Activated CD8-positive, alpha-beta memory T cell treated with anti-CD3 and anti-CD28 coated beads, Interleukin-2, amount 50 U/mL, for 1 hour (primary cell): ENCODE data around the gene SRSF6.
A peak's percentile ranks its signal among the peaks of the same experiment; 100 is the strongest.
"Not testable (repeated sequence)": the region's sequence is repeated elsewhere in the genome, so short reads cannot be mapped to it uniquely, and the experiment has no call there.

Experiments used
- DNase-seq: peaks from one replicate; pipeline ENCODE4 v3.0.0-alpha.2; 2020; ENCODE audit errors: extremely low read depth

Gene SRSF6

DNA sequence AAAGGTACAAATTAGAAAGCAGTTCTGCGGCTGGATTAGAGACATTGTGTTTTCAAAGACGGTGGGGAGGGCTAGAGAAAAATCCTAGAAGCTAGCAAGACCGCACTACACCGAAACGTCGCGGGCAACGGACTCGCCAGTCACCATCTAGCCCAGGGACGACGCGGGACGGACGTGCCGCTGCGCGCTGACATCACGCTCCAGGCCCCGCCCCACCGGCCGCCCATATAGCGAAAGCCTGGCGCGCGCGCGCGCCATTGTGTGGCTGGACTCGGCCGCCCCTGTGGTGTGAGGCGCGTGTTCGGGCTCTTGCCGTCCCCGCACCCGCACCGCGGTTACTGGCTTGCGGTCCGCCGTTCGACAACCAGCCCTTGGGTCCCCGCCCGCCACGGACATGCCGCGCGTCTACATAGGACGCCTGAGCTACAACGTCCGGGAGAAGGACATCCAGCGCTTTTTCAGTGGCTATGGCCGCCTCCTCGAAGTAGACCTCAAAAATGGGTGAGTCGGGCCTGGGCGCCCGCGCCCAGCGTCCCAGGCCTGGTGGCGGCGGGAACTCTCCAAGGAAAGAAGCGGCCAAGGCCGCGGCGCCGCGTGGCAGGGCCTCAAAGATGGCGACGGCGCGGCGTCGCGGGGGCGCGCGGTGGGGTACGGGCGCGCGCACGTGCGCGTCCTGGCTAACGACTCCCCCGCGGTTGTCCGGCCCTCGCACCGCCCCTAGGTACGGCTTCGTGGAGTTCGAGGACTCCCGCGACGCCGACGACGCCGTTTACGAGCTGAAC lies at the start of gene SRSF6:
SRSF6 (plus strand) TSS at position 257 of the 782 bp plus-strand sequence; CDS start at position 395, 138 bp downstream.
- DNase-seq: peak; percentile 74

DNA sequence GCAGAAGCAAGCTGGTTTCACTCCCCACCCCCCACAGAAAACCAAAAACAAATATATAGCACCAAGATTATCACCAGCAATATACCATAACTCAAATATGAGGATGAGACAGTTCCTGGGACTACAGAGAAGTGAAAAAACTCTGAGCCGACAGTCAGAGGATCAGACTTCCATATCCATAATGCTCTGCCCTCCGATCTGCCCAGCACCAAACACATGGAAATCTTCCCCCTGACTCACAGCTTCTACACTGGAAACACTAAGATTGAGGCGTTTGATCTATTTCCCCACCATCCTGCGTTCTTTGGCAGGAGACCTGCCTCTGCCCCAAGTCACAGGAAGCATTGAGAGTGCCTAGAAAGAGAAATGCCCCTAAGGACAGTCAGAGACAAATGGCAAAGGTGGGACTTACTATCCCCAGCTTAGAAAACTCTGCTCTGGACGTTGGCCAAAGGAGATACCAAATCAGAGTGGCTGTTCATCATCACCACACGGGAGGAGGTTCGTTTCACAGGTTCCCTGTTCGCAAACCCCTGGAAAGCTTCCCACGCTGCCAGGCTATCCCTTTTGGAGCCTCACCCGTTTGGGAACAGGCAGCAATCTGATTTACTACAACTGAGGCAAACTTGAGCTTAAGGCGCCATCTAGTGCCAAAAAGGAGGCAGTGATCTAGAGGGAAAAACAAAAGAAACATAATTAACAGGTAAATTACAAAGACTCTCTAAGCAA lies 48.7 kb upstream of the SRSF6 start:
- no peak for DNase-seq

DNA sequence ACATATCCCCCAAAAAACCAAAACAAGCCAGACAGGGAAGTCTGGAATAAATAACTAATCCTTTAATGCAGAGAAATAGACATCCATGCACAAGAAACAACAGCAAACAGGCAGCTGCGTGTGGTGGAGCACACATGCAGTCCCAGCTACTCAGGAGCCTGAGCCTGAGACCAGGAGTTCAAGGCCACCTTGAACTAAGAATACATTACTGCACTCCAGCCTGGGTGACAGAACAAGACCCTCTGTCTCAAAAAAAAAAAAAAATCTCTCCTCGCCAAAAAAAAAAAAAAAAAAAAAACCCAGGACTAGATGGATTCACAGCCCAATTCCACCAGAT lies 48.2 kb upstream of the SRSF6 start:
- DNase-seq: no peak

DNA sequence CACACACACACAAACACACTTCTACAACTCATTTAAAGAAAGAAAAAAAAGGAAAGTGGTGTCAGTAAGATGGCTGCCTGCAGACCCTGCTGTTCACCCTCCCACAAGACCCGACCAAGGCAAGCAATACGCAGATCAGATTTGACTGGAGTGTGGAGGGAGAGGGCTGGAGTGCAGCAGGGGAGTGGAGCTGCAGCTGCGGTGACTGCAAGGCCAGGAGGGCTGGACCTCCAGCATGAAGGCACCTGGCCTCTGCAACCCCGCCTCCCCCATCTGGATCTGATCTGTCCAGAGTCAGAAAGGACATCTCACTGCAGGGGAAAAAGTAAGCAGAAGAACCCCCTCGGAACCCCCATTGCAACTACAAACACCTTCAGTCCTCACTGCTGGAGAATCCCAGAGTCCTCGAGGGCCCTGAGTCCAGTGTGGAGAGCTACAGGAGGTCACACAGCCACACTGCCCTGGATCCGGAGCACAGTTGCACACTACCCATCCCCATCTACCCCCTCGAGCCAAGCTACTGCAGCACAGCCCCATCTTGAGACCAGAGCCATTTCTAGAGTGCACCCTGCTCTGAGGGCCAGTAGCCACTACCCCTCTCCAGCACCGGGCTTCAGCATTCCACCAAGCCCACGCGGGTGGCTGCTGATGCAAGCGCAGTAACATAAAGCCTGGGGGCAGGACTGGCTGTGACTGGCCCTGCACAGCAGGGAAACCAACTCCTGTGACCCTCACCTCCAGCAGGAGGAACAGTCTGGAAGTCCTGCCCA lies 41.9 kb upstream of the SRSF6 start:
- no peak for DNase-seq

DNA sequence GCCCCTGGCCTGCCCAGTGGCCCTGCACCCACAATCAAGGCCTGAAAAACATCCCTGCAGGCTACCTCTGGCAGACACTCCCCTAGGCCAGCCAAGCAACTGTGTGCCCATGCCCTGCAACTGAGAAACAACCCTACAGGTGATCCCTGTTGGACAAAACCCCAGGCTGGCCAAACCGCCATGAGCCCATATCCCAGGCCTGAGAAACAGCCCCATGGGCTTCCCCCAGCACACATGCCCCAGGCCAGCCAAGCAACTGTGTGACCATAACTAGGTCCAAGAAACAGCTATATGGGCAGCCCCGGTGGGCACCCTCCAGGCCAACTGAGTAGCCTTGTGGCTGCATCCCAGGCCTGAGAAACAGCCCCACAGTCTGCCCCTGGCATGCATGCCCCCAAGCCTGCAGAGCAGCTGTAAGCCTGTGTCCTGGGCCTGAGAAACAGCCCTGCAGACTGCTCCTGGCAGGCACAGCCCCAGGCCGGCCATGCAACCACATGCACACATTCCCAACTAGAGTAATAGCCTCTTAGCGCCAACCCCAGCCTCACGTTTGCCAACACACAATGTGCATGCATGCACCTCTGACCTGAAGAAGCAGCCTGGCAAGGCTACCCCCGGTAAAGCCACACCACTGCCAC lies 41.0 kb upstream of the SRSF6 start:
- no peak for DNase-seq

DNA sequence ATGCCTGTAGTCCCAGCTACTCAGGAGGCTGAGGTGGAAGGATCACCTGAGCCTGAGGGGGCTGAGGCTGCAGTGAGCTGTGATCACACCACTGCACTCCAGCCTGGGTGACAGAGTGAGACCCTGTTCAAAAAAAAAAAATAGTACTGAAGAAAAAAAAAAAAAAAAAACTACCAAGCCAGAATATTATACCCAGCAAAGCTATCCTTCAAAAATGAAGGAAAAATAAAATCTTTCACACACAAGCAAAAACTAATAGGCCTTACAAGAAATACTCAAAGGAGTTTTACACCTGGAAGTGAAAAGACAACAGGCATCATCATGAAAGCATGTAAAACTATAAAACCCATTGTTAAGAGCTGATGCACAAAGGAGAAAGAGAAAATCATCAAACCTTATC lies 37.5 kb upstream of the SRSF6 start:
- no peak for DNase-seq

DNA sequence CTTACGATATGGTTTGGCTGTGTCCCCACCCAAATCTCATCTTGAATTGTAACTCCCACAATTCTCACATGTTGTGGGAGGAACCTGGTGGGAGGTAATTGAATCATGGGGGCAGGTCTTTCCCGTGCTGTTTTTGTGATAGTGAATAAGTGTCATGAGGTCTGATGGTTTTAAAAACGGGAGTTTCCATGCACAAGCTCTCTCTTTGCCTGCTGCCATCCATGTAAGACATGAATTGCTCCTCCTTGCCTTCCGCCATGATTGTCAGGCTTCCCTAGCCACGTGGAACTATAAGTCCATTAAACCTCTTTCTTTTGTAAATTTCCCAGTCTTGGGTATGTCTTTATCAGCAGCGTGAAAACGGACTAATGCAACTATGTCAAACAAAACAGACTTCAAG lies 36.8 kb upstream of the SRSF6 start:
- not testable (repeated sequence) for DNase-seq

DNA sequence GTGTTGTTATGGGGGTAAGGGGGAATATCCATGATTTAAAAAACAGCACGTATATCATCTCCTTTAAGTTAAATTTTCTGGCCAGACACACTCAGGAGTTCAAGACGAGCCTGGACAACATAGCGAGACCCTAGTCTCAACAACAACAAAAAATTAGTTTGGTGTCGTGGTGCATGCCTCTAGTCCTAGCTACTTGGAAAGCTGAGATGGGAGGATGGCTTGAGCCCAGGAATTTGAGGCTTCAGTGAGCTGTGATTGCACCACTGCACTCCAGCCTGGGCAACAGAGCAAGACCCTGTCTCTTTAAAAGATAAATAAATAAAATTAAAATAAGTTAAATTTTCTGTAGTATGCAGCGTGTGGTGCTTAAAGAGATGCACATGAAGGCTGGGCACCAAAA lies 31.5 kb upstream of the SRSF6 start:
- no peak for DNase-seq

DNA sequence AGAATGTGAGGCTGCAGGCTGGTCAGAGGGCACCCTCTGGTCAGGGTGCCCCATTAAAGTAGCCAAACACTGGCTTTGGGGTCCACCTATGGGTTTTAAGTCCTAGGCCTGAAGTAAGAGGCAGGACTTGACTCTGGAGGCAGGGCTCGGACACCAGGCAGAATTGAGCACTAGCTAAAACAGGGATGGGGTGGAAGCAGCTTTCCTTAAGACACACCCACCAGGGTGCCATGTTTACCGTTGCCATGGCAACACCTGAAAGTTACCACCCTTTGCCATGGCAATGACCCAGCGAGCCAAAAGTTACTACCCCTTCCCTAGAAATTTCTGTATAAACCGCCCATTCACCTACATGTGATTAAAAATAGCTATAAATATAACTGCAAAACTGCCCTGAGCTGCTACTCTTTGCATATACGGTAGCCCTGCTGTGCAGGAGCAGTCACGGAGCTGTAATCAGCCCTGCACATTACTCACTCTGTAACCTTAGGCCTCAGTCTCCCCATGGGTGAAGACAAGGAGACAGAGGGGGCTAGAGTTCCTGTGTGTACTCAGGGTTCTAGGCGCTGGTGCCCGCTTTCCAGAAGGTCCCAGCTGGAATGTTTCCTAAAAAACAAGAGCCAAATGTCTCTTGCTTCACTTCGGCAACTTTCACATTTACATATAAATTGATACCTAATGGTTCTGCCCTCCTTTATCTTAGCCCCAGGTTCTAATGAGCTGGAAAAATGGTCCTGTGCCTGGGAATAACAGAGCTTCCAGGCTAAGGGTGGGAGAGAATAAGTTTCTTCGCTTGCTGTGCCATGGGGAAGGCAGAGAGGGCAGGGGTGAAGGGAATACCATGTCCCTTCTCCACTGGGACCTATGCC lies 27.2 kb upstream of the SRSF6 start:
- DNase-seq: no peak

DNA sequence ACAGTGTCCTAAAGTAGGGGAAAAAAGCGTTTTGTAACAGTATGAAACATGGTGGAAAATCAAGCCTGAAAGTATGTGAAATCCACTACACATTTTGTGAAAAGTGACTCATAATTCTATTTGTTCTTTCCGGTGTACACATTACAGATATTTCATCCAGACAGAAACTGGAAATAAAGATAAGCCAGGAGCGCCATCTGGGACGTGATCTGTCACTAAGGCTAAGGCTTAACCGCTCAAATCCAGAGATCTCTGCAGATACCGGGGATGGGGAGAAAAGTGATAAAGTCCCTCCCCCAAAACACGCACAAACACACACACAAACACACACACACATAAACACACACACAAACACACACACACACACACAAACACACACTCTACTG lies 26.6 kb upstream of the SRSF6 start:
- DNase-seq: no peak

DNA sequence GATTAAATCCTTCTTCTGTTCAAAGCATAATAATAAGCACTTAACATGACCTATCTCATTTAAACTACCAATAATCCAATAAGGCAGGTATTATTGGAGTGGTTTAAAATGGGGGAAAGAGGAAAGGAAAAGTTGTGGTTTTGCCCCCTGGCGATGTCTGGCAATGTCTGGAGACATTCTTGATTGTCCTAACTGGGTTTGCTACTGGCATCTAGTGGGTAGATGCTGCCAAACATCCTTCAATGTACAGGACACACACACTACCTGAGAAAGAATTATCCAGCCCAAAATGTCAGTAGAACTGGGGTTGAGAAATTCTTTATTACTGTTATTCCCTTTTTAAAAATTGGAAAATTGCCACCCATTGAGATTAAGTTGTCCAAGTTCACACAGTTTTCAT lies 25.2 kb upstream of the SRSF6 start:
- DNase-seq: no peak

DNA sequence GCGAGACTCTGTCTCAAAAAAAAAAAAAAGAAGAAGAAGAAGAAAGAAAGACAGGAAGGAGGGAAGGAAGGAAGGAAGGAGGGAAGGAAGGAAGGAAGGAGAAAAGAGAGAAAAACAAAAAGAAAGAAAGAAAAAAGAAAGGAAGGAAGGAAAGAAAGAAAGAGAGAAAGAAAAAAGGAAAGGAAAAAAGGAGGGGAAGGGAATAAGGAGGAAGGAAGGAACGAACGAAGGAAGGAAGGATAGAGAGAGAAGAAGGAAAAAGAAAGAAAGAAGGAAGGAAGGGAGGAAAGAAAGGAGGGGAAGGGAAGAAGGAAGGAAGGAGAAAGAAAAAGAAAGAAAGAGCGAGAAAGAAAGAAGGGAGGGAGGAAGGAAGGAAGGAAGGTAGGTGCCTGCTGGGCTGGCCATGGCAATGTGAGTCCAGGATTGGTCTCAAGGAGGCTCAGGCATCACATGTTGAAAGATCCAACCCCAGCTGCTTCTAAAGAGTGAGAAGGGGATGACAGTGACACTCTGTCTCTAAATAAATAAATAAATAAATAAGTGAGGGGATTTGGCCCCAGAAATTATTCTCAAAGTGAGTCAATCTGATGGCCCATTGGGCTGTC lies 24.3 kb upstream of the SRSF6 start:
- DNase-seq: no peak

DNA sequence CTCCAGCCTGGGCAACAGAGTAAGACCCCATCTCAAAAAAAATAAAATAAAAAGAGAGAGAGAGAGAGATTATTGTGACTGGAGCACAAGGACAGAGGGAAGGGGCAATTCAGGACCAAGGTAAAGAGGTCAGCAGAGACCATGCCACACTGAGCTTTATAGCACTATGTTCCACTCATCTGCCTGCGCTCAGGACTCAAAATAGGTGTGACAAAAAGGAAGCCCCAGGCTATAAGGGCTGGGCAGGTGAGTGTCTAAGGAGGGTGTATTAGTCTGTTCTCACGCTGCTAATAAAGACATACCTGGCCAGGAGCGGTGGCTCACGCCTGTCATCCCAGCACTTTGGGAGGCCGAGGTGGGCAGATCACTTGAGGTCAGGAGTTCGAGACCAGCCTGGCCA lies 23.1 kb upstream of the SRSF6 start:
- no peak for DNase-seq

DNA sequence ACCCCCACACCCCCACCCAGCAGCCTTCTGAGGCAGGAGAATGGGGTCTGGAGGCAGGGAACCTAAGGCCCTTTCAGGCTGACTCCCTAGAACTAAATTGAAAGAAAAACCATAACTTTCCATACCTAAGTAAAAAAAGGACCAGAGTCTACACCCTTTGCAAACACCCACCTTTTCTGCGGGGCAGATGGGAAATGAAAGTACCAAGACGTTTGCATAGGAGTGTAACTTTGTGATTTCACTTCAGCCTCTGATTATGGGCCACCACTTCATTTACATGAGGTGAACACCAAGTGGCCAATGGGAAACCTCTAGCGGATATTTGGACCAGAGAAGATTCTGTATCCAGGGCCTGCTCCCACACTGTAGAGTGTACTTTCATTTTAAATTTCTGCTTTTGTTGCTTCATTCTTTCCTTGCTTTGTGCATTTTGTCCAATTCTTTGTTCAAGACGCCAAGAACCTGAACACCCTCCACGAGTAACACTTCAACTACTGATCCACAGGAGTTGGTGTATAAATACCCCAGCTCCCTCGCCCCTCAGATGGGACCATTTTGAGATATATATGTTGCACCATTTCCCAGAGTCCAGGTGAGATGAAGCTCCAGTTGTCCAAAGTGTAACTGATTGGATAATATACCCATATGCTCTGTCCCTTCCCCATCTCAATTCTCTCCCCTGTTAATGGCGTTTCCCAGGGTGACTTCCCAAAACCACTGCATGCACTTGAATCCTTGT lies 18.9 kb upstream of the SRSF6 start:
- DNase-seq: no peak

DNA sequence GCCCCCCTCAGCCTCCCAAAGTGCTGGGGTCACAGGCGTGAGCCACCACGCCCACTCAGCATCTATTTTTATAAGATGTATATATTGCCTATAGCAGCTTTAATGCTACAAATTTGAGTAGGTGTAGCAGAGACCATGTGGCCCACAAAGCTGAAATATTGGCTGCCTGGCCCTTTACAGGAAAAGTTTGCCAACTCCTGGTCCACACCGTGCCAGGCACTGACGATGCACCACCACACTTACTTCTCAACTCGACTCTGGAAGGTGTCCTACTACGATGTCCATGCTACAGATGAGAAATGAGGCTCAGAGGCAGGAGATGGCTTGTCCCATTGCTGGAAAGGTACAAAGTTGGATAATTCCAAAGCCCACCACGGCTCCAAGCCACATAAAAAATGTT lies 17.2 kb upstream of the SRSF6 start:
- DNase-seq: no peak

DNA sequence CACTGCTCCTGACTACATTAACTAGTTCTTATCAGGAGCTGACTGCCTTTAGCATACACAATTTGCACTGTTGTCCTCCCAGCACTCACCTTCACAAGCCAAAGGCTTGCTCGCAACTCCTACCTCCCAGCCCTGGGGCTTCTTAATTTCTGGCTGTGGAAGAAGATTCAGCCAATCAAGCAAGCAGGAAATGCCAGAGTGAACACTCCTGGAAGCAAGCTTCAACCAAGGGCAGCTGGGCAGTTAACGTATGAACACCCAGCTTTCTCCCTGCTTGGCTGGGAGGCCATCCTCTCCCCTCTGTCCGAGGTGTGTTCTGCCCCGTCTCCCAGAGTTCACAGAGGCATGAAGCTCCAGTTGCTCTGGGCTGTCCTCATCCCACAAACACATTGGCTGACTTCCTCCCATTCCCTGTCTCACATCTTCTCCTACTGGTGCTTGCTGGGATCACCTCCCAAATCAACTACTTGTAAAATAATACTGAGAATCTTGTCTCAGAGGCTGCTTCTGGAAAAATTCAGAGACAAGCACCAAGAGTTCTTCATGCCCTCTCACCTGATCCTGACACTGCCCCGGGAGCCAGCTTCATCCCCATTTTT lies 15.3 kb upstream of the SRSF6 start:
- no peak for DNase-seq

DNA sequence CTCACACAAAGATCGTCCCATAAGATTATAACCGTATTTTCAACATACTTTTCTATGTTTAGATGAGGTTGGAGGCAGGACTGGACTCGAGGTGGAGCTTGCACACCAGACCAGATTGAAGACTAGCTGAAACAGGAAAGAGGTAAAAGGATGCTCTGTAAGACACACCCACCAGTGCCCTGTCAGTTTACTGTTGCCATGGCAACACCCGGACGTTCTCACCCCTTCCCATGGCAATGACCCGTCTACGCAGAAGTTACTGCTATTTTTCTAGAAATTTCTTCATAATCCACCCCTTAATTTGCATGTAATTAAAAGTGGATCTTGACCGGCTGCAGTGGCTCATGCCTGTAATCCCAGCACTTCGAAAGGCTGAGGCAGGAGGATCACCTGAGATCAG lies 13.6 kb upstream of the SRSF6 start:
- no peak for DNase-seq

DNA sequence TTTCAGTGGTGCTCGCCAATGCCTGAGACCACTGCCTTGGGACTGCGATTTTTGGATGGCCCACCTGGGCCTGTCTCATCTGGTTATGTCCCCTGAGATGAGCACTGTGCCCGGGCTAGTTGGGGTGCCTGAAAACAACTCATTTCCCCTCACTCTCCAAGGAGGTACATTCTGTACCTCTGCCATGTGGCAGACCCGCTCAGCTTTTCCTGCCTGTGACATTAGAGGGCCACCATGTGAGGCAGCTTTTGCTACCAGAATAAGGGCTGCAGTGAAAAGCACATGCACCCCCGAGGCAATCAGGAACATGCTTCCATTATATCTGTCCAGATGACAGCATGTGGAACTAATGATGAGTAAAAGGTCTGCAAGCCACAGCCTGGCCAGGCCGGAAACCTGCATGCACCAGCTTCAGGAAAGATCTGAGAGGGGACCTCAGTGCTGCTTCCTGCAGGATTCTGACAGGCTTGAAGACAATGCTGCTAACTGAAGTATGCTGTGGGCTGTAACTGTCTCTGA lies 11.3 kb upstream of the SRSF6 start:
- no peak for DNase-seq

DNA sequence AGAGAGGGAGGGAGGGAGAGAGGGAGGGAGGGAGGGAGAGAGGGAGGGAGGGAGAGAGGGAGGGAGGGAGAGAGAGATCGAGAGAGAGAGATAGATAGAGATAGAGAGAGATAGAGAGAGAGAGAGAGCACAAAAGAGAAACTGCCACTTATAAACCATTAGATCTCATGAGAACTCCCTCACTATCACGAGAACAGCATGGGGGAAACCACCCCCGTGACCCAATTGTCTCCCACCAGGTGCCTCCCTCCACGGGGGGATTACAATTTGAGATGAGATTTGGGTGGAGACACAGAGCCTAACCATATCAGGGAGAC lies 9.3 kb upstream of the SRSF6 start:
- DNase-seq: not testable (repeated sequence)
